MM.1S (cell line): ENCODE results near the gene HMHB1.

Experiments used
- CTCF ChIP-seq: fragments of 300-600 bp; sonication (generic); IDR thresholded peaks from 2 replicates; pipeline ENCODE4 v1.5.1; 2016; ENCODE audit warnings: antibody characterized with exemption, low read length, mixed read lengths
- EZH2 ChIP-seq: fragments of 300-600 bp; sonication (generic); optimal IDR thresholded peaks from 2 replicates; pipeline ENCODE3; 2017; ENCODE audit warnings: low read depth, mild to moderate bottlenecking, antibody characterized with exemption, low read length, mixed read lengths
- EZH2phosphoT487 ChIP-seq: fragments of 300-600 bp; sonication (generic); IDR thresholded peaks from 2 replicates; pipeline ENCODE4 v1.6.1; 2018; ENCODE audit warnings: antibody characterized with exemption, low read length

DNA sequence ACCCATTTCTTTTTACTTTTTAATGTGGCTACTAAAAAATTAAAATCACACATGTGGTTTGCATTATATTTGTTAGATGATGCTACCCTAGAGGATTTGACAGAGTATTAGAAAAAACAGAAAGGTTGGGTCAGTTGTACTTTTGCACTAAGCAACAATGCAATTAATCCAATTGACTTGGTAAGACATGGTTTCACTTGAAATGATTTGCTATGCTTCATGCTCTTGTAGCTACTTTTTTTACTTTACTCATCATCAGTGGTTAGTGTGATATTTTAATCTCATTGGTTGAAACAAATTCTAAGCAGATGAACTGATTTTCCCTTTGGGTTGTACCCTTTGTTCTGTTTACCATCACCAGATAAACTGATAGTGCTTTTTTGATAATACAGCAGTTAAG is 39.4 kb downstream of the HMHB1 start:
- TF ChIP-seq CTCF (no peak), EZH2 (no peak), EZH2phosphoT487 (no peak)
